ENCODE results near the gene CACNA1I. TPM values are rescaled to one million over a fixed set of nuclear protein-coding genes. Genes with fewer than 3 reads are reported as not detected.

Gene CACNA1I
- polyA plus RNA-seq, 3 donors = 0.04 TPM; not detected in 2

- no peaks in the 10 kb centered on the region for H3K79me2 ChIP-seq (ENCODE audit: insufficient read depth, low read length)
- Mint-ChIP-seq H3K4me3 (no peak overlapping the region), H3K36me3 (no peaks in the 10 kb centered on the region), H3K27me3 (ENCODE audit: low read depth in 3 of 3) (peaks cover 12 to 19% (median 17%) of the 10 kb centered on the region in 3 donors), H3K4me1 (no peaks in the 10 kb centered on the region), H3K9me3 (peaks cover 0 to 16% (median 4%) of the 10 kb centered on the region in 7 donors), H3K27ac (no peak overlapping the region)
- intact Hi-C loops (cut with micrococcal nuclease) = no loop called here
- no peak overlapping the region for H2AFZ ChIP-seq (ENCODE audit: insufficient read depth, low read depth, low read length, poor library complexity, severe bottlenecking)
- H4K20me1 ChIP-seq (ENCODE audit: insufficient read depth, low read length) = no peaks in the 10 kb centered on the region
- no CpG with 5 or more reads among the region's 1 CpG for WGBS (ENCODE audit: insufficient coverage)
- no peak overlapping the region for H3K27ac ChIP-seq (ENCODE audit: low read depth in 1 of 2, low read length in 2 of 2)
- TF ChIP-seq CTCF (IDR thresholded peaks at IDR 0.05) = no peak
- no peaks in the 10 kb centered on the region for H3K4me1 ChIP-seq (ENCODE audit: control insufficient read depth in 1 of 2, insufficient read depth in 2 of 2, low read length in 2 of 2)
- H3K9ac ChIP-seq (ENCODE audit: insufficient read depth, low read length, poor library complexity, severe bottlenecking) = no peak overlapping the region
- no peak for DNase-seq
- peaks cover 5 to 7% of the 10 kb centered on the region in 2 donors for H3K27me3 ChIP-seq (ENCODE audit: control insufficient read depth in 2 of 2, insufficient read depth in 2 of 2, low read length in 2 of 2)
- H3K4me3 ChIP-seq (replicated peaks in 1 of 3; ENCODE audit: low read depth in 2 of 3, low read length in 3 of 3) = no peak overlapping the region
- peaks cover 0 to 4% of the 10 kb centered on the region in 2 donors for H3K9me3 ChIP-seq (replicated peaks in 1 of 2; ENCODE audit: control insufficient read depth in 1 of 2, insufficient read depth in 1 of 2, low read length in 2 of 2)
- H3K4me2 ChIP-seq (replicated peaks; ENCODE audit: extremely low read depth, low read length, poor library complexity, severe bottlenecking) = no peak overlapping the region
- no peaks in the 10 kb centered on the region for H3K36me3 ChIP-seq (replicated peaks in 1 of 2; ENCODE audit: control insufficient read depth in 1 of 2, insufficient read depth in 2 of 2, low read length in 2 of 2)
Measured at GRCh38 chr22:39738746-39739145, 168.2 kb downstream of the CACNA1I start.

Other genes with a start within 250 kb of the CACNA1I start
- 10 to 100 TPM; 18.0 to 54.9 (median 39.6) TPM for gene SYNGR1, start 220.8 kb upstream of the CACNA1I start, polyA plus RNA-seq
- 10 to 100 TPM in 1 of 3 donors, 1 to 10 TPM in 2; 3.2 to 26.9 (median 3.9) TPM for gene TAB1, start 171.0 kb upstream of the CACNA1I start, polyA plus RNA-seq
- gene MGAT3, start 113.7 kb upstream of the CACNA1I start, polyA plus RNA-seq = under 1 TPM in 1 of 3 donors, not detected in 2; 0.03 TPM
- gene MIEF1, start 68.5 kb upstream of the CACNA1I start, polyA plus RNA-seq = 10 to 100 TPM in 2 of 3 donors, 1 to 10 TPM in 1; 9.4 to 14.0 (median 13.3) TPM
- 100 to 1,000 TPM in 1 of 3 donors, 10 to 100 TPM in 2; 55.1 to 606 (median 59.0) TPM for gene ATF4, start 50.2 kb upstream of the CACNA1I start, polyA plus RNA-seq
- 100 to 1,000 TPM in 1 of 3 donors, 10 to 100 TPM in 2; 59.9 to 106 (median 73.5) TPM for gene RPS19BP1, start 38.0 kb upstream of the CACNA1I start, polyA plus RNA-seq